ENCODE measurements around the gene NAA40.

NAA40 gene

DNA sequence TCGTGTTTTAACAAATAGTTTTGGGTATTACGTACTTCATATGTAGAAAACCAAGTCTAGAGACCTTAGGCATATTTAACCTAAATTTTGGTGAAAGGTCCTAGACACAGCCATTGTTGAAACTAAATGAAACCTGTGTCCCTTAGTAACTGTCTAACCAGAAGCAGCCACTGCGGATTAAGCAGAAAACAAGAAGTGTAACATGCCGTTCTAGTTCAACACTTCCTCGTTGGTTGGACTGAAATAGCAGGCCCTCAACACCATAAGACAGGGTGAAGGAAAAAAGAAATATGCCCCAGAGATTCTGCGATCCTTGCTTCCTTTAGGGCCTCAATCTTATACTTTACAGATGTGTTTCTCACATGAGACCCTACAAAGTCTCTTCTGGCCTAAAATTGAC lies 2.0 kb downstream of the NAA40 start:
- H3K27me3 ChIP-seq (ENCODE audit: insufficient read depth, poor library complexity, severe bottlenecking): no peaks in the 10 kb centered on the region
- no peak overlapping the region for H3K4me3 ChIP-seq (replicated peaks; ENCODE audit: insufficient read depth, low read length)
- H3K27ac ChIP-seq (replicated peaks): peak overlapping the region; percentile 58
- peak in 1 of 2 experiments; percentile 68 for DNase-seq (ENCODE audit: low read depth in 1 of 2, low spot score in 1 of 2)
- TF ChIP-seq GABPA (IDR thresholded peaks at IDR 0.05; ENCODE audit: low read depth) (no peak), SPI1 (IDR thresholded peaks at IDR 0.05; ENCODE audit: borderline replicate concordance, low read depth) (peak; percentile 89)

GRCh38 chr11:63941901-63942300 lies 3.1 kb downstream of the NAA40 start:
- TF ChIP-seq POLR2AphosphoS5 (IDR thresholded peaks at IDR 0.05; ENCODE audit: low read depth) (no peak), GABPA (IDR thresholded peaks at IDR 0.05; ENCODE audit: low read depth) (no peak), REST (IDR thresholded peaks at IDR 0.05; ENCODE audit: insufficient replicate concordance, low read depth) (no peak), SPI1 (IDR thresholded peaks at IDR 0.05; ENCODE audit: borderline replicate concordance, low read depth) (no peak)
- TF ChIP-seq, protein P1, sequence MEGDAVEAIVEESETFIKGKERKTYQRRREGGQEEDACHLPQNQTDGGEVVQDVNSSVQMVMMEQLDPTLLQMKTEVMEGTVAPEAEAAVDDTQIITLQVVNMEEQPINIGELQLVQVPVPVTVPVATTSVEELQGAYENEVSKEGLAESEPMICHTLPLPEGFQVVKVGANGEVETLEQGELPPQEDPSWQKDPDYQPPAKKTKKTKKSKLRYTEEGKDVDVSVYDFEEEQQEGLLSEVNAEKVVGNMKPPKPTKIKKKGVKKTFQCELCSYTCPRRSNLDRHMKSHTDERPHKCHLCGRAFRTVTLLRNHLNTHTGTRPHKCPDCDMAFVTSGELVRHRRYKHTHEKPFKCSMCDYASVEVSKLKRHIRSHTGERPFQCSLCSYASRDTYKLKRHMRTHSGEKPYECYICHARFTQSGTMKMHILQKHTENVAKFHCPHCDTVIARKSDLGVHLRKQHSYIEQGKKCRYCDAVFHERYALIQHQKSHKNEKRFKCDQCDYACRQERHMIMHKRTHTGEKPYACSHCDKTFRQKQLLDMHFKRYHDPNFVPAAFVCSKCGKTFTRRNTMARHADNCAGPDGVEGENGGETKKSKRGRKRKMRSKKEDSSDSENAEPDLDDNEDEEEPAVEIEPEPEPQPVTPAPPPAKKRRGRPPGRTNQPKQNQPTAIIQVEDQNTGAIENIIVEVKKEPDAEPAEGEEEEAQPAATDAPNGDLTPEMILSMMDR (IDR thresholded peaks at IDR 0.05; ENCODE audit: insufficient read depth, low read length): no peak
- Histone ChIP-seq H3K4me3 (replicated peaks; ENCODE audit: insufficient read depth, low read length) (no peak overlapping the region), H3K27me3 (ENCODE audit: insufficient read depth, poor library complexity, severe bottlenecking) (no peaks in the 10 kb centered on the region), H3K27ac (replicated peaks) (no peak overlapping the region)
- no peak for DNase-seq (ENCODE audit: low read depth in 1 of 2, low spot score in 1 of 2)

GRCh38 chr11:63942803-63943202 lies 4.0 kb downstream of the NAA40 start:
- no peaks in the 10 kb centered on the region for H3K27me3 ChIP-seq (ENCODE audit: insufficient read depth, poor library complexity, severe bottlenecking)
- TF ChIP-seq, protein P1 (IDR thresholded peaks at IDR 0.05; ENCODE audit: insufficient read depth, low read length): no peak
- TF ChIP-seq GABPA (IDR thresholded peaks at IDR 0.05; ENCODE audit: low read depth): no peak
- TF ChIP-seq SPI1 (IDR thresholded peaks at IDR 0.05; ENCODE audit: borderline replicate concordance, low read depth): no peak
- TF ChIP-seq POLR2AphosphoS5 (IDR thresholded peaks at IDR 0.05; ENCODE audit: low read depth): no peak
- no peak for TF ChIP-seq REST (IDR thresholded peaks at IDR 0.05; ENCODE audit: insufficient replicate concordance, low read depth)

GRCh38 chr11:63944987-63945386 lies 6.2 kb downstream of the NAA40 start:
- H3K27ac ChIP-seq (replicated peaks): no peak overlapping the region

More at GRCh38 chr11:63942803-63943202, 4.0 kb downstream of the NAA40 start:
- DNase-seq (ENCODE audit: low read depth in 1 of 2, low spot score in 1 of 2): no peak
- Histone ChIP-seq H3K27ac (replicated peaks) (no peak overlapping the region), H3K4me3 (replicated peaks; ENCODE audit: insufficient read depth, low read length) (no peak overlapping the region)

More at GRCh38 chr11:63944987-63945386, 6.2 kb downstream of the NAA40 start:
- TF ChIP-seq, protein P1 (IDR thresholded peaks at IDR 0.05; ENCODE audit: insufficient read depth, low read length): no peak
- TF ChIP-seq REST (IDR thresholded peaks at IDR 0.05; ENCODE audit: insufficient replicate concordance, low read depth): no peak
- TF ChIP-seq SPI1 (IDR thresholded peaks at IDR 0.05; ENCODE audit: borderline replicate concordance, low read depth): no peak
- no peak for TF ChIP-seq GABPA (IDR thresholded peaks at IDR 0.05; ENCODE audit: low read depth)
- TF ChIP-seq POLR2AphosphoS5 (IDR thresholded peaks at IDR 0.05; ENCODE audit: low read depth): no peak
- no peak for DNase-seq (ENCODE audit: low read depth in 1 of 2, low spot score in 1 of 2)
- H3K27me3 ChIP-seq (ENCODE audit: insufficient read depth, poor library complexity, severe bottlenecking): no peaks in the 10 kb centered on the region
- no peak overlapping the region for H3K4me3 ChIP-seq (replicated peaks; ENCODE audit: insufficient read depth, low read length)

Measured in HL-60 (cell line).